Fibroblast of peridontal ligament (primary cell): Measurements from ENCODE around the gene CNGA1.

ENCODE experiments used
- DNase-seq: peaks from one replicate; pipeline ENCODE4 v3.0.0-alpha.2; 2010; ENCODE audit errors: extremely low read depth

The CNGA1 gene

DNA sequence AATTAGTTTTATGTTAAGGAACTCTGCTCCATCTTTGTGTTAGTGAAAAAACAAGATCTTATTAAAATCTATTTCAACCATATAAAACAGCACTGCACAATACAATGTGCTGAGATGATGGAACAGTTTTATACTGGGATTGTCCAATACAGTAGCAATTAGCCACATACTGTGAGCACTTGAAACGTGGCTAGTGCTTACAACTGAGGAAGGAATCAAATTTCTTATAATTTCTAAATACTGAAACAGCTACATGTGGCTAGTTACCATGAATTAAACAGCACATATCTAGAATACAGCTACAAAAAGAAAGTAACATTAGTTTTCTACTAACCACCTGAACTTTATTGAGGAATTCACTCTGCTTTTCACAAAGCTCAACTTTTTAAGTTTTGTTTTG, 116.8 kb downstream of the CNGA1 start:
- no peak for DNase-seq

DNA sequence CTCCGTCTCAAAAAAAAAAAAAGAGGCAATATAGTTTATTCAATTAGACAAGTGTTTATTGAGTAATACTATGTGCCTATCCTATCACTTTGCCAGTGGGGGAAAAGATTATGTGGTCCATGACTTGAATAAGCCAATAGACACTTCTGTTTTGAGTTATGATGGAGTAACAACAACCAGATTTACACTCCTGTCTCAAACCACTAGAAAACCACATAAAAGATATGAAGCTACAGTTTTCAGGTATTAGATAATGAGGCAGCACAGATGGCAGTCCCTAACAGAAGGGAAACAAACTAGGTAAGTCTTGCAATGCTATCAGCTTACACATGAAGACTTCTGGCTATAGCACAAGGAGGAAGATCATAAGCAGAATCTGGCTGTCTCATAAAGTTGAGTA, 124.6 kb downstream of the CNGA1 start:
- DNase-seq = no peak
